Colonic mucosa (tissue), 4 donors: Measurements from ENCODE around the gene CTSW. TPM values are rescaled to one million over a fixed set of nuclear protein-coding genes. Genes with fewer than 3 reads are reported as not detected.

Experiments used
- DNase-seq: peaks from one replicate; pipeline ENCODE4 v3.0.0-alpha.2; 2020
- H3K27ac ChIP-seq: fragments of 200-600 bp; one replicate; pipeline ENCODE4 v1.8.0; 2021
- H3K27me3 ChIP-seq: fragments of 200-600 bp; one replicate; pipeline ENCODE4 v1.8.0; 2021
- H3K36me3 ChIP-seq: fragments of 200-600 bp; one replicate; pipeline ENCODE4 v1.8.0; 2021
- H3K4me1 ChIP-seq: fragments of 200-600 bp; one replicate; pipeline ENCODE4 v1.8.0; 2021; ENCODE audit warnings: mild to moderate bottlenecking
- H3K4me3 ChIP-seq: fragments of 200-600 bp; one replicate; pipeline ENCODE4 v1.8.0; 2021
- H3K9ac ChIP-seq, 2 donors: one replicate each; pipeline ENCODE4 v1.7.0; 2013; ENCODE audit warnings: control low read depth in 2 of 2, low read depth in 2 of 2, low read length in 2 of 2
- H3K9me3 ChIP-seq: fragments of 200-600 bp; one replicate; pipeline ENCODE4 v1.8.0; 2021
- CTCF ChIP-seq: fragments of 200-600 bp; IDR thresholded peaks from one replicate; pipeline ENCODE4 v1.8.0; 2022; ENCODE audit warnings: antibody characterized with exemption, mild to moderate bottlenecking
- intact Hi-C: fragments of 100-400 bp; cut with DNase I; formaldehyde crosslinking; loops from one replicate; pipeline ENCODE4 v1.14.1; 2022
- total RNA-seq, 2 donors: library from RNA; stranded (reverse); fragmentation: NEBNext Ultra II Directional in 1 of 2; extraction: Animal tissue kit (Norgen Biotek cat#: 25700) in 1 of 2; gene quantifications; one replicate each; pipeline ENCODE4 v1.2.1, GENCODE V29; 2021
- donor health status: healthy.
- donor health status: DM: no; HTN: no; CAD: no.
- donor health status: DM: no; HTN: no; CAD: no.

CTSW gene
- total RNA-seq, 2 donors from 2014 or later, result 1.2 TPM

GRCh38 chr11:65900125-65900898 lies 20.7 kb downstream of the CTSW start, which contains the start of gene FOSL1:
Gene FOSL1 (minus strand): TSS chr11:65900388. CDS start chr11:65900339, 49 bp downstream.
- Histone ChIP-seq H3K27ac (peak within 1 kb of the TSS; percentile 34), H3K9ac (peak within 1 kb of the TSS; percentile 51), H3K4me3 (peak within 1 kb of the TSS; percentile 53), H3K4me1 (peaks cover 9% of the 10 kb centered on the region), H3K9me3 (no peaks in the 10 kb centered on the region), H3K36me3 (no peaks in the 10 kb centered on the region), H3K27me3 (no peaks in the 10 kb centered on the region)
- intact Hi-C loops, result no loop called here
- peak; percentile 96 for DNase-seq
- TF ChIP-seq CTCF, result no peak

- TF ChIP-seq CTCF, result no peak
- no peak for DNase-seq
- peaks cover 9% of the 10 kb centered on the region for H3K4me1 ChIP-seq
- peak overlapping the region; percentile 53 for H3K4me3 ChIP-seq
- H3K9ac ChIP-seq, result no peak overlapping the region
- no peaks in the 10 kb centered on the region for H3K9me3 ChIP-seq
- peak overlapping the region; percentile 32 for H3K27ac ChIP-seq
- H3K27me3 ChIP-seq, result no peaks in the 10 kb centered on the region
- intact Hi-C loops, result no loop called here
- no peaks in the 10 kb centered on the region for H3K36me3 ChIP-seq
Observed at GRCh38 chr11:65900899-65901180, 21.2 kb downstream of the CTSW start.

- no peaks in the 10 kb centered on the region for H3K27me3 ChIP-seq
- H3K36me3 ChIP-seq, result no peaks in the 10 kb centered on the region
- no peak overlapping the region for H3K4me3 ChIP-seq
- H3K9ac ChIP-seq, result no peak overlapping the region
- no peaks in the 10 kb centered on the region for H3K9me3 ChIP-seq
- no peak overlapping the region for H3K27ac ChIP-seq
- H3K4me1 ChIP-seq, result peaks cover 9% of the 10 kb centered on the region
- no peak for DNase-seq
- intact Hi-C loops, result no loop called here
- TF ChIP-seq CTCF, result no peak
Observed at GRCh38 chr11:65903068-65903481, 23.4 kb downstream of the CTSW start.

GRCh38 chr11:65903715-65904114 lies 24.1 kb downstream of the CTSW start:
- intact Hi-C loops, result no loop called here
- DNase-seq, result no peak
- no peaks in the 10 kb centered on the region for H3K9me3 ChIP-seq
- peaks cover 9% of the 10 kb centered on the region for H3K4me1 ChIP-seq
- no peaks in the 10 kb centered on the region for H3K36me3 ChIP-seq
- no peak overlapping the region for H3K9ac ChIP-seq
- H3K27ac ChIP-seq, result no peak overlapping the region
- H3K27me3 ChIP-seq, result no peaks in the 10 kb centered on the region
- no peak overlapping the region for H3K4me3 ChIP-seq
- TF ChIP-seq CTCF, result no peak

GRCh38 chr11:65906602-65907001 lies 27.0 kb downstream of the CTSW start:
- H3K9ac ChIP-seq, result no peak overlapping the region
- intact Hi-C loops, result no loop called here
- no peak for TF ChIP-seq CTCF
- no peaks in the 10 kb centered on the region for H3K9me3 ChIP-seq
- H3K36me3 ChIP-seq, result no peaks in the 10 kb centered on the region
- no peak for DNase-seq
- H3K27ac ChIP-seq, result no peak overlapping the region
- H3K4me1 ChIP-seq, result peaks cover 2% of the 10 kb centered on the region
- no peak overlapping the region for H3K4me3 ChIP-seq
- no peaks in the 10 kb centered on the region for H3K27me3 ChIP-seq
